Heart right ventricle (tissue), 16 donors: ENCODE data around the gene KLHL34. TPM values are rescaled to one million over a fixed set of nuclear protein-coding genes. Genes with fewer than 3 reads are reported as not detected.

Source experiments
- ATAC-seq, 8 donors: fragments of 200-7000 bp; cut with Tn5 transposase; one replicate each; pipeline ENCODE4 v1.9.1; 2020; ENCODE audit warnings: mild to moderate bottlenecking in 8 of 8, moderate library complexity in 8 of 8, moderate number of reproducible peaks in 1 of 8
- DNase-seq, 2 donors: peaks; one replicate each; pipeline ENCODE4 v3.0.0-alpha.2; 2020
- H3K27ac ChIP-seq, 10 donors: fragments of 200-600 bp; sonication (generic) in 2 of 10; one replicate each; pipeline versions ENCODE4 v1.5.0 to v1.8.0; 2020 to 2022; ENCODE audit warnings: mild to moderate bottlenecking in 3 of 10
- H3K27me3 ChIP-seq, 7 donors: fragments of 200-600 bp; one replicate each; pipeline ENCODE4 v1.8.0; 2021 to 2022; ENCODE audit warnings: mild to moderate bottlenecking in 2 of 7
- H3K36me3 ChIP-seq, 9 donors: fragments of 200-600 bp; sonication (generic) in 1 of 9; one replicate each; pipeline versions ENCODE4 v1.5.0 to v1.8.0; 2020 to 2022; ENCODE audit warnings: mild to moderate bottlenecking in 2 of 9
- H3K4me1 ChIP-seq, 9 donors: fragments of 200-600 bp; sonication (generic) in 1 of 9; one replicate each; pipeline versions ENCODE4 v1.5.0 to v1.8.0; 2020 to 2022; ENCODE audit warnings: mild to moderate bottlenecking in 4 of 9
- H3K4me3 ChIP-seq, 10 donors: fragments of 200-600 bp; sonication (generic) in 2 of 10; one replicate each; pipeline versions ENCODE4 v1.5.0 to v1.8.0; 2020 to 2022; ENCODE audit warnings: mild to moderate bottlenecking in 7 of 10, moderate library complexity in 2 of 10
- H3K9me3 ChIP-seq, 11 donors: fragments of 200-600 bp in 10 of 11; sonication (generic) in 2 of 11; one replicate each; pipeline versions ENCODE4 v1.5.0 to v1.8.0; 2013 to 2022; ENCODE audit warnings: mild to moderate bottlenecking in 2 of 11, control low read depth in 1 of 11, moderate library complexity in 1 of 11
- WGBS, 2 donors: extraction: QIAGEN DNeasy Blood & Tissue Kit; methylation state at CpG; one replicate each; pipeline ENCODE4 v1.1.7; 2013; ENCODE audit warnings: inconsistent platforms in 1 of 2; 5-methylcytosine and 5-hydroxymethylcytosine counted together
- intact Hi-C, 10 donors: fragments of 100-400 bp; cut with DNase I; formaldehyde crosslinking; loops; one replicate each; pipeline versions ENCODE4 v1.11.1 to v1.14.2; 2022
- polyA plus RNA-seq, 2 donors: library from polyadenylated mRNA; stranded (reverse); fragments of 200-250 nt; gene quantifications; one replicate each; pipeline ENCODE4 v1.2.3, GENCODE V29; 2013
- total RNA-seq, 10 donors: library from RNA; stranded (reverse); fragmentation: NEBNext Ultra II Directional in 3 of 10; extraction: Animal tissue kit (Norgen Biotek cat#: 25700) in 3 of 10; gene quantifications; one replicate each; pipeline versions ENCODE4 v1.2.1 to v1.2.4, GENCODE V29; 2021 to 2023
- TF ChIP-seq, protein P1 (sequence below), 9 donors: fragments of 200-600 bp; sonication (generic) in 2 of 9; IDR thresholded peaks; one replicate each; pipeline versions ENCODE4 v1.5.0 to v1.8.0; 2021 to 2022; ENCODE audit warnings: antibody characterized with exemption in 9 of 9, mild to moderate bottlenecking in 5 of 9, moderate library complexity in 1 of 9
- donor health status: Arrhythmogenic right ventricular cardiomyopathy.
- donor health status: ischemic (EF 13 %, LVEDD 7.1; RV severe dilation, severe dysfunction).
- donor health status: healthy with polysubstance abuse.
- donor health status: DM: no; HTN: yes; CAD: no.
- donor health status: DM: no; HTN: no; CAD: no.
- donor health status: ischemic (EF 25% LVEDD 6.9; RV normal size, moderate dysfunction).
- donor health status: ischemic (EF 25% LVEDD 5.7; RV mildly dilated, moderate dysfunction).
- donor health status: healthy.
- donor health status: DM: yes; HTN: yes; CAD: no.
- donor health status: Ischemic cardiomyopathy.
- donor health status: ischemic (EF 35%, LVEDD 5.7; RV mildly dilated, moderate dysfunction).
- donor health status: nonischemic (EF 11% LVEDD 7.7; RV severe dilation, severe dysfunction).
- donor health status: DM: yes; HTN: yes; CAD: no.
- donor health status: PGD.
- donor health status: ischemic (EF 29% LVEDD 5.4; RV normal size, mild dysfunction).
- donor health status: nonischemic (EF 23%, LVEDD 6.1; RV moderate dilation, normal function).

Gene KLHL34
- total and polyA plus RNA-seq, 12 donors = 1.1 to 17.5 (median 5.0) TPM

DNA sequence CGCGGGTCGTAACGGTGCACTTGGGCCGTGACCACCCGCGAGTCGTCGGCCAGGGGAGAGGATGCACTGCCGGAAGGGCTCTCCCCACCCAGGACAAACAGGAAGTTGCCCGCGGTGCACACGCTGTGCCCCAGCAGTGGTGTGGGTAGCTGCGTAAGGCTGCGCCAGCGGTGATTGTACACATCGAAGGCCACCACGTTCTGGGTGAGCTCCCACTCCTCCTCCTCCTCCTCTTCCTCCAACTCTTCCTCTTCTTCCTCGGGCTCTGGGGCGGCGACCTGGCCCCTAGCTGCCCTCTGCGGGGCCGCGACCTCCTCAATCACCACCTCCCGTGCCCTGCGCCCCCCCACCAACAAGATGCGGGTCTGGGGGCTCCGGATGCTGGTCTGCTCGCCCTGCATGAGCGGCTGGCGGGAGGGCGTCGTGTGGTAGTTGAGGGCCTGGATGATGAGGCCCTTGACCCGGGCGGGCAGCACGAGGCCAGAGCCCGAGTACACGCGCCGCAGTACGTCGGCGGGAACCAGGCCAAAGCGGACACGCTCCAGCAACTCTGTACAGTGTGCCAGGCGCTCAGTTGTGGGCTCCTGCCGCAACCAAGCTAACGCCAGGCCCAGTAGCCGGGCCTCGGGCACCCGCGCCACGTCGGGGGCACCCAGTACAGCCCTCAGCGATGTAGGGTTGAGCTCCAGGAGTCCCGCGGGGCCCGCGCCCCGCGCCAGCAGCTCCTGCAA lies 1.4 kb downstream of the KLHL34 start:
- TF ChIP-seq, protein P1, sequence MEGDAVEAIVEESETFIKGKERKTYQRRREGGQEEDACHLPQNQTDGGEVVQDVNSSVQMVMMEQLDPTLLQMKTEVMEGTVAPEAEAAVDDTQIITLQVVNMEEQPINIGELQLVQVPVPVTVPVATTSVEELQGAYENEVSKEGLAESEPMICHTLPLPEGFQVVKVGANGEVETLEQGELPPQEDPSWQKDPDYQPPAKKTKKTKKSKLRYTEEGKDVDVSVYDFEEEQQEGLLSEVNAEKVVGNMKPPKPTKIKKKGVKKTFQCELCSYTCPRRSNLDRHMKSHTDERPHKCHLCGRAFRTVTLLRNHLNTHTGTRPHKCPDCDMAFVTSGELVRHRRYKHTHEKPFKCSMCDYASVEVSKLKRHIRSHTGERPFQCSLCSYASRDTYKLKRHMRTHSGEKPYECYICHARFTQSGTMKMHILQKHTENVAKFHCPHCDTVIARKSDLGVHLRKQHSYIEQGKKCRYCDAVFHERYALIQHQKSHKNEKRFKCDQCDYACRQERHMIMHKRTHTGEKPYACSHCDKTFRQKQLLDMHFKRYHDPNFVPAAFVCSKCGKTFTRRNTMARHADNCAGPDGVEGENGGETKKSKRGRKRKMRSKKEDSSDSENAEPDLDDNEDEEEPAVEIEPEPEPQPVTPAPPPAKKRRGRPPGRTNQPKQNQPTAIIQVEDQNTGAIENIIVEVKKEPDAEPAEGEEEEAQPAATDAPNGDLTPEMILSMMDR (IDR thresholded peaks at IDR 0.05) = no peak
- intact Hi-C loops = no loop called here
- H3K27me3 ChIP-seq = peaks cover 0 to 55% (median 7%) of the 10 kb centered on the region in 7 donors
- H3K27ac ChIP-seq = no peak overlapping the region
- H3K4me1 ChIP-seq = peaks cover 0 to under 1% (median 0%) of the 10 kb centered on the region in 9 donors
- peak in 1 of 8 donors; percentile 23 for ATAC-seq
- DNase-seq = no peak
- no peaks in the 10 kb centered on the region for H3K36me3 ChIP-seq
- peaks cover 0 to 6% (median 0%) of the 10 kb centered on the region in 11 donors for H3K9me3 ChIP-seq
- peak overlapping the region in 2 of 10 donors; percentile 17 to 32 for H3K4me3 ChIP-seq
- WGBS, 2 donors = 60 to 64% methylated on average over 57 to 61 of the region's 61 CpGs

DNA sequence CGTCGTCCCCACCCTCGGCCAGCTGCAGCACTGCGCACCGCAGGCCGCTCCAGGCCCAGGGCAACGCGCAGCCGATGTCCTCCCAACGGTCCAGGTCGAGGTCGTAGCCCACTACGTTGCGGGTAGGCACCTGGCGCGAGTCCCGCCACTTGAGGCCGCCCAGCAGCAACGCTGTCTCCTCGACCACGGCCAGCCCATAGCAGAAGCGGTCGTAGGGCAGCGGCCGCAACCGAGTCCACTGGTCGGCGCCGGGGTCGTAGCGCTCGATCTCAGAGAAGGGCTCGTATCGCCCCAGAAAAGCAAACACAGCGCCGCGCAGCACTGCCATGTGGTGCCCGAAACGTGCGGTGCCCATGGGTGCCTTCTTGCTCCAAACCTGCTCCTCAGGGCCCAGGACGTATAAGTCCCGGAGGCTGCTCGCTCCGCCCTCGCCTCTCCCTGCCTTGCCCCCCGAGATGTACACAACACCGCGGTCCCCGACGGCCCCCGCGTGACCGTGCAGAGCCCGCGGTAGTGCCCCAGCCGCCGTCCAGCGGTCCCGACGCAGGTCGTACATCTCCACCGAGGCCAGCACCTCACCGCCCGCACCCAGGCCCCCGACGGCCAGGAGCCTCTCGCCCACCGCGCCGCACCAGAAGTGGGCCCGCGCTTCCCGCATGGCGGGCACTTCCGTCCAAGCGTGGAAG lies 2.1 kb downstream of the KLHL34 start:
- Histone ChIP-seq H3K9me3 (peaks cover 0 to 6% (median 0%) of the 10 kb centered on the region in 11 donors), H3K4me1 (no peaks in the 10 kb centered on the region), H3K27ac (no peak overlapping the region), H3K36me3 (no peaks in the 10 kb centered on the region), H3K27me3 (peaks cover 0 to 53% (median 7%) of the 10 kb centered on the region in 7 donors), H3K4me3 (peak overlapping the region in 5 of 10 donors; percentile 13 to 32 (median 17))
- intact Hi-C loops = no loop called here
- TF ChIP-seq, protein P1 (IDR thresholded peaks at IDR 0.05) = no peak
- ATAC-seq (peak in 2 of 8 donors; percentile 4 to 29), DNase-seq (no peak)
- 28 to 37% methylated on average over 71 to 76 of the region's 76 CpGs for WGBS, 2 donors

DNA sequence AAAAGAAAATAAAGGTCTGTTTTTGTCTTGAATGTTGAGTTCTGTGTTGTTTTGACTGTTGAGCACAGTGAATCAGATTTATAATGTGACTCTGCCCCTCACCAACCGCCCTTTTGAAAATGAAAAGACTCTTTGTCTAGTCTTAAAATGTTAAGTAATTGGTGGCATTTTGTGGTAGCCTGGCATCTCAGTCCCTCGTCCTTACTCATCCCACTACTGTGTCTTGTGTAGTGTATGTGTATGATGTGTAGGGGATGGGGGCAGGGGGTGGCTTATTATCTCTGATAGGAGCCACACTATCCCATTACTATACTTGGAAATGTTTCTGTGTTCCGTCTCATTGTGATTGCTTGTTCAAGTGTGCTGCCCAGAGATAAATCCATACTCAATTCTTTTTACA lies 12.2 kb downstream of the KLHL34 start:
- ATAC-seq (no peak), DNase-seq (no peak)
- Histone ChIP-seq H3K36me3 (no peaks in the 10 kb centered on the region), H3K27ac (no peak overlapping the region), H3K27me3 (peaks cover 0 to 4% (median 0%) of the 10 kb centered on the region in 7 donors), H3K4me3 (no peak overlapping the region), H3K9me3 (no peaks in the 10 kb centered on the region), H3K4me1 (no peaks in the 10 kb centered on the region)
- whole genome bisulfite sequencing, 2 donors = 63% methylated on average over 3 of the region's 3 CpGs
- intact Hi-C loops = no loop called here
- TF ChIP-seq, protein P1 (IDR thresholded peaks at IDR 0.05) = no peak

DNA sequence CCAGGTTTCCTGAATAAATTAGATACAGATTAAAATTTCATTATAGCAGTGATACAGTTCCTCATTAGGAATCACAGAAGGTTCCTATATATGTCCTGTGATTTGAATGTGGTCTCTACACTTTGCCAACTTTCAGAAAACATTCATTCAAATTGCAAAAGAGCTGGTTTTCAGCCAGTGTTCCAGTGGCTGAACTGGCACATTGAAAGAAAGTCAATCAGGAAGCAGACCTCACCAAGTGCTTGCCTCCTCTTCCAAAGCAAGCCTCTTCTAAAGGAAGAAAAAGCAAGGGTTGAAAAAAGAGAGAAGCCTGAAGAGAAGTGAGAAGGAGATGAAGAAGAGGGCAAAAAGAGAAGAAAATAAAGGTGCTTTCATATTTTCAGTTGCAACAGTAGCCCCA lies 12.7 kb downstream of the KLHL34 start:
- Histone ChIP-seq H3K4me1 (no peaks in the 10 kb centered on the region), H3K27ac (no peak overlapping the region), H3K36me3 (no peaks in the 10 kb centered on the region), H3K9me3 (no peaks in the 10 kb centered on the region), H3K27me3 (peaks cover 0 to 4% (median 0%) of the 10 kb centered on the region in 7 donors), H3K4me3 (no peak overlapping the region)
- intact Hi-C loops = no loop called here
- ATAC-seq (no peak), DNase-seq (no peak)
- TF ChIP-seq, protein P1 (IDR thresholded peaks at IDR 0.05) = no peak
